Measurements from ENCODE around the gene ZFYVE28.

Gene ZFYVE28

GRCh38 chr4:2427383-2428334 lies 9.2 kb upstream of the ZFYVE28 start:
- DNase-seq: no peak

GRCh38 chr4:2426711-2427275 lies 8.3 kb upstream of the ZFYVE28 start:
- no peak for DNase-seq

- DNase-seq: no peak
These were observed 7.6 kb upstream of the ZFYVE28 start for GRCh38 chr4:2426069-2426397.

DNA sequence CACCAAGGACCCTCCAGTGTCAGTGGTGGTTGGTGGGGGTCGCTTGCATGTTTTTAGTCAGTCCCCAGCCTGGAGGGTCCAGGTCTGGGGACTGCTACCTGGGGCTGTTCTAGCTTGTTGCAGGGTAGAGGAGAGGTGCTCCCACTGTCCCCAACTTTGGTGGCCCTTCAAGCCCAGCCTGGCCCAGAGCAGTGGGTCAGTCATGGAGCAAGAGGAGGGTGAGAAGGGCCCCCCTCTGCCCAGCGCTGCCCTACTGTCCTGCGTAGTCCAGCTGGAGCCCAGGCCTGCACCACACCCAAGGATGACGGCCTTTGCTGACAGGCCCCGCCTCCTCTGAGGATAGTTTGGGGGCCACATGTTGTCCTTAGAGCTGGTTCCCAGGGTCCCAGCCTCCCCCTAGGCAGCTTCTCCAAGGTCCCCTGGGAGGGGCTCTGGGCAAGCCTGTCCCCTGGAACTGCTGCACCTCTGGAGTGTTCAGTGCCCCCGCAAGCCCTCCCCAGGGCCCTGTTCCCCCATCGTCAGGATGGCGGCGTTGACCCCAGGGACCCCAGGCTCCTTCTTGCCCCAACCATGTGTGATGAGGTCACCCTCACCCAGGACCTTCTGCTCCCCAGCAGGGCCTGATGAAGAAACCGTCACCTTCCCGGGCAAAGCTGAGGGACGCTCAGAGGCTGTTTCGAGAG lies 7.1 kb upstream of the ZFYVE28 start:
- DNase-seq: no peak

GRCh38 chr4:2424581-2424980 lies 6.1 kb upstream of the ZFYVE28 start:
- no peak for DNase-seq

- no peak for DNase-seq
These were observed 5.2 kb upstream of the ZFYVE28 start for GRCh38 chr4:2423695-2424094.

DNA sequence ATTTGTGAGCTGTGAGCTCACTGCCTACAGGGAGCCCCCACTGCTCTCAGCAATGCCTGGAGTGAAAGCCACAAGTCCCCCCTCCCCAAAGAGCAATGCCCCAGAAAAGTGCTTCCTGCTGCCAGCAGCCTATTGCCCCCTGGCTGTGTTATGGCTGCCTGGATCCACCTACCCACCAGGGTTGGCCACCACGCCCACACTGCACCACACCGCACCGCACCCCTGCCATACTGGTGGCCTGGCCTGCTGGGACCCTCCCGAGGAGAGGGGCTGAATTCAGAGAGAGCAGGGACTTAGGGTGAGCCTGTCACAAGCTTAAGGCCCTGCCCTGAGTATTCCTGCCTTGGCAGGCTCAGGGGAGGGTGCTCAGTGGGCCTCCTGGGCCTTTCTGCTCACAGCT lies 4.6 kb upstream of the ZFYVE28 start:
- DNase-seq: no peak

DNA sequence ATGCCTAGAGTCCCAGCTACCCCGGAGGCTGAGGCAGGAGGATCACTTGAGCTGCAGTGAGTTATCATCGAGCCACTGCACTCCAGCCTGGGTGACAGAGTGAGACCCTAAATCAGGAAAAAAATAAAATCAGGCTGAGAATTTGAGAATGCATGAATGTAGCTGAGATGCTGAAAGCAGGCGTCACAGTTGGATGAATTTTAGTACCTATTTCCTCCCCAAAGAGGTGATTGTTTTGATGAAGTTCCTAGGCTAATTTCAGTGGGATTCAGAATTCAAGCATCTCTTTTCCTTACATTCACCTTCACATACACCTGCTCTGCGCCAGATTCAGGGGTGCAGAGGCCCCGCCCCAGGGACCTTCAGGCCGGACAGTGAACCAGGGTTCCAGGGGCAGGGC lies 3.5 kb upstream of the ZFYVE28 start:
- no peak for DNase-seq

DNA sequence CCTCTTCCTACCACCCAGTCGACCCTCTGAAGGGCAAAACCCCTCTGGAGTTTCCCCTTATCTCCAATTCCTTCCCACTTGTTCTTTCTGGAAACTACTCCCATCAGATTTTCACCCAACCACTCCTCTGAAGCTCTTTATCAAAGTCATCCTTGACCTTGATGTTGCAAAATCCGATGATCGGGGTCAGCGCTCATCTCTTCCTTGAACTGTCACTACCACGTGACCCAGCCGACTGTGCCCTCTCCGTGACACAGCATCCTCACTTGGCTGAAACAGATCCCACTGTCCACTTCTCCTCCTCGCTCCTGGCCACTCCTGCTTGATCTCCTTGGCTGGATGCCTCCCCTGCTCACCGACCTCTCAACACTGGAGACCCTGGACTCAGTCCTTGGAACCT lies 1.4 kb upstream of the ZFYVE28 start:
- peak; percentile 56 to 65 for DNase-seq

- DNase-seq: peak; percentile 94 to 98
These were observed 466 bp upstream of the ZFYVE28 start, which contains the start of gene CFAP99 for GRCh38 chr4:2418650-2419571. TSS of gene CFAP99 (plus strand) at chr4:2418955.

DNA sequence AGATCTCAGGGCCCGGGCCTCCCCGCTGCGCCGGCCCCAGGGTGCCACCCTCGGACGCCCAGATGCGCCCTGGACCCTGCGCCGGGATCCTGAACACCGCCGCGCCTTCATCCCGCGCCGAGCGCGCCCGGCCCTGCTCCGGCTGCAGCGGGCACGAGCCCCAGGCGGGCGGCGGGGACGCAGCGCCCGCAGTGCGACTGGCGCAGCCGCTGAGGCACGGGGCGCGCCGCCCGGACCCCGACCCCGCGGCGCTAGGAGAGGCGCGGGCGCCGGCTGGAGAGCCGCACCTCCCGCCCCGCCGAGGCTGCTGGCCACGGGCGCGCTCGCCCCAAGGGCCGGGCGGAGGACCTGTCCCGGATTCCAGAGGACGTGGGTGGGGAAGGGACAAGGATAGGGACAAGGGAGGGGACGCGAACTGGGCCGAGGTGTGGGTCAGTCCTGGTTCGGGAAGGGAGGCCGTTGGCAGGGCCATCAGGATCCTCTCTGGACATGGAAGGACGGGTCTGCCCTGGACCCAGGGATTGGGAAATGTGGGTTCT lies 1.1 kb downstream of the ZFYVE28 start:
- no peak for DNase-seq

DNA sequence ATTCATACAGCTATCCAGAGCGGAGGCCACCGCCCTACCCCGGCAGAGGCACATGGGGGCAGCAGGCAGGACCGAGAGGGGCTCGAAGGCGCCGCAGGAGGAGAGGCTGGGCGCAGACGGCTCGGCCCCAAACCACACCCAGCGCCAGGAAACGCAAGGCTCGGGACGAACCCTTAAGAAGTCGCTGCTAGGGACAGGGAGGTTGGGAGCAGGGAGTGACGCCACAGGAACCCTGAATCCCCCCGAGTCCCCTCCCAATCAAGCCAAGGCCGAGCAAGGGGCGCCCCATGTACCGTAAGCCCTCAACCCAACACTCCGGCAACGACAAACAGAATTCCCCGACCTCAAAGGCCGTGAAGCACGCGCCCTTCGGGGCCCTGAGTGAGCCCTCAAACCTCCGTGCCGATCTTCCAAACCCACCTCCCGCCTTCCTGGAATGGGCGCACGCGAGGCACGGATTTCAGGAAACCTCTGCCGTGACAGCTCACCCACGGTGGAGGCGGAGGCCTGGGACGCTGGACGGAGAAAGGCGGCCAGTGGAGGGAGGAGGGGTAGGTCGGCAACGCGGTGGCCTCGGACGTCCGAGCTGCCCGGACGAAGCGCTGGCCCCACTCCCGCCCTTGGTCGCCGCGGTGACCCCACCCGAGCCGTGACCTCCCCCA lies 1.8 kb downstream of the ZFYVE28 start:
- no peak for DNase-seq

- no peak for DNase-seq
These were observed 2.4 kb downstream of the ZFYVE28 start for GRCh38 chr4:2415881-2416563.

DNA sequence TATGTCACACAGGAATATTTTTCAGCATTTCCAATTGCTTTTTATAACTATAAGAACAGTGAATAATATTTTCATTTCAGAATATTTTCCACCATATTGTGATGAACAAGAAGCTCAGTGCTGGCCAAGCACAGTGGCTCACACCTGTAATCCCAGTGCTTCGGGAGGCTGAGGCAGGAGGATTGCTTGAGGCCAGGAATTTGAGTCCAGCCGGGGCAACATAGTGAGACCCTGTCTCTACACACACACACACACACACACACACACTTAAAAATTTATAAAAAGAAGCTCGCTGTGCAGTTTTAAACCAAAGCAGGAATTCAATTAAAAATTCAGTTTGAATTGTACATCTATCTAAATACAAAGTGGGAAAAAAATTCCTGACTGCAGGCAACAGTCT lies 3.2 kb downstream of the ZFYVE28 start:
- DNase-seq: no peak

DNA sequence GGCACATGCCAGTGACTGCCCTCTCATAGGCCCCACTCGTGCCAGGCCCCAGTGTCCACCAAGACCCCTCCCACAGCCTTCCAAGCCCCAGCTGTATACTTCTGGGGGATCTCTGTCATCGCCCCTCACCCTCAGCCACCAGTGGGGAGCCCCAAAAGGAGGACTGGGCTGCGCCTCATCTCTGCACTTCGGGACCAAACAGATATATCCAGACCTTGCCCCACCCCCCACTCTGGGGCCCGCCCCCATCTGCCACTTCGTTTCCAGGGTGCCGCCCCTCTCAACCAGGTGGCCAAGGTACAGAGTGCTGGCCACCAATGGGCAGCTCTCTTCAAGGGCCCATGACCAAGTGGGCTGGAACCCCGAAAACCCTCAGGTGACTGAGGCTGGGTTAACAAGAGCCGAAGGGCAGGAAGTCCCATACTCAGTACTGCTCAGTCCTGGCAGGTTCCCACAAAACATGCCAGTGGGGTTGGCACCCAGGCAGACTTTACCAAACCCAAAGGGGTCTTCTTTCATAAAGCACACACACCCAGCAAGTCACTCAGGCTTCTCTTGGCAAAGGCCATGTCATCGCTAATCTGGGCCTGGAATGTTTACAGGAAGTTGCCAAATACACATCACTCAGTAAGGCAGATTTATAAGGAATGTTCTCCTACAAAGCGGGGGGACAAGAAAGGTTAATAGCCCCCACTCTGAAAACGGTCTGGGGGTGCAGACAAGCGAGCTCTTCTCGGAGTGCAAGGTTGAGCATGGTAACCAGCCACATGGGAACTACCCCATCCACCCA lies 4.4 kb downstream of the ZFYVE28 start:
- peak in 1 of 2 donors; percentile 51 for DNase-seq

DNA sequence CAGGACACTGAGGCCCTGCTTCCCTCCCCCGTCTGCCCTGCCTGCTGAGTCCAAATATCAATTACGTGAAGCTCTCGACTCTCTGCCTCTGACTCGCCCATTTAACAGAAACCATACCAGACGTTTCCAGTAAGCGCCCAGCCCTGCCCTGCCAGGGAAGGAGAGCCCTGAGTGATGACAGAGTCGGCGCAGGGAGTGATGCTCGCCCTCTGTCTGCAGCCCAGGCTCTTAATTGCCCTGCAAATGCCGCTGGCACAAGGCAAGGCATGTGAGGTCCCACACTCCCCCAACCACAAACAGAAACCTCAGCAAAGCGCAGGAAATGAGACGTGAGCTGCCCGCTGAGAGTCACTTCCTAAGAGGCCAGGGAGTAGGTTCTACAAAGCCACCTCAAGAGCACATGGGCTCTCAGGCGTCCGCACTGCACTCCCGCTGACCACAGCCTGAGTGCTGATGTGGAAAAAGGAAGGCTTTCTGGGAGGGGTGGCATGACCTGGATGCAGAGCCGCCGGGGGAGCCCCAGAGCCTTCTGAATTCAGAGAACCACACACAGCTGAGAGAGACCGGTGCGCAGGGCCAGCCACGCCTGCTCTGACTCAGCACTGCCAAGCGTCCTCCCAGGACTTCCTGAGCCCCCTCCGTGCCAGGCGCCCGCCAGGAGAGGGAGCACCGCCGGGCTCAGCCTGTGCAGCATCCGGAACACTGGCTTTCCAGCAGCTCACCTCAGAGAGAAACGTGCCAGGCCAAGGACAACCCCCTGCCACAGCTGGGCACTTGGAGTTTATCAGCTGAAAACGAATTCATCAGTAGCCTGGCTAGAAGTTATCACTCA lies 5.3 kb downstream of the ZFYVE28 start:
- DNase-seq: peak; percentile 78 to 93

DNA sequence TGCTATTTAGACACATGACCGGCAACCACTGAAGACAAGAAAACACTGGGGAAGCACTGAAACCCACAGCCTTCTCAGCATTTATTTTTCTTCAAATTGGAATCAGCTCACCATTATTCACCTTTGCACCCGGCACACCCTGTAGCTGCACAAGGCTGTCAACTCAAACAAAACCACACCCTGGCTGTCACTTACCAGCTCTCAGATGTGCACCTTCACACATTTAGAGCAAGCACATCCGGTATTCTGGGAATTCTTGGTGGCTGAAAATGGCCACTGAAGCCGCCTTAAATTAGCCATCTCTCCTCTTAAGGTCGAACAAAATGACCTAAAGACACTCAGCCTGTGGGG lies 5.9 kb downstream of the ZFYVE28 start:
- no peak for DNase-seq

GRCh38 chr4:2411786-2412510 lies 6.5 kb downstream of the ZFYVE28 start:
- peak in 1 of 2 donors; percentile 48 for DNase-seq

GRCh38 chr4:2409381-2409783 lies 9.1 kb downstream of the ZFYVE28 start:
- peak in 1 of 2 donors; percentile 55 for DNase-seq
